HEK293 (cell line): ENCODE measurements around the gene FILIP1L.
"Not testable (repeated sequence)": the region's sequence is repeated elsewhere in the genome, so short reads cannot be mapped to it uniquely, and the experiment has no call there.

Experiments
- CTCF ChIA-PET: fragments of 350-600 bp; formaldehyde crosslinking; extraction: SDS; loops from one replicate; lab custom pipeline; 2021; ENCODE audit warnings: antibody characterized with exemption; lab: Yijun Ruan, JAX
- POLR2A ChIA-PET: fragments of 300-600 bp; formaldehyde crosslinking; extraction: SDS; loops from one replicate; lab custom pipeline; 2020; ENCODE audit warnings: antibody characterized with exemption, inconsistent platforms; lab: Yijun Ruan, JAX
- H3K27ac ChIP-seq: fragments of 200-500 bp; sonication (Bioruptor generic); 2 replicates; pipeline ENCODE4 v1.5.1; 2014; ENCODE audit warnings: low read depth, low read length, control low read depth, inconsistent platforms; ENCODE audit errors: extremely low read depth
- H3K36me3 ChIP-seq, 2 experiments: fragments of 200-500 bp in 1 of 2; sonication (Bioruptor generic) in 1 of 2; 1 replicate in 1 of 2; 2 replicates in 1 of 2; pipeline ENCODE4 v1.5.1; 2014 to 2017; ENCODE audit warnings: inconsistent platforms in 2 of 2, low read length in 2 of 2; ENCODE audit not compliant: control insufficient read depth in 2 of 2, insufficient read depth in 1 of 2
- H3K4me1 ChIP-seq: fragments of 200-500 bp; sonication (Bioruptor generic); 2 replicates; pipeline ENCODE4 v1.5.1; 2014; ENCODE audit warnings: mild to moderate bottlenecking, low read length, inconsistent platforms; ENCODE audit not compliant: control insufficient read depth, insufficient read depth
- H3K4me3 ChIP-seq: 2 replicates; pipeline ENCODE4 v1.5.1; 2011; ENCODE audit warnings: low read depth, mild to moderate bottlenecking, control low read depth, low read length, moderate library complexity
- H3K9me3 ChIP-seq: fragments of 200-500 bp; sonication (Bioruptor generic); 2 replicates; pipeline ENCODE4 v1.5.1; 2014; ENCODE audit warnings: low read depth, low read length, inconsistent platforms; ENCODE audit not compliant: control insufficient read depth, insufficient read depth
- BCL11B ChIP-seq: fragments of 450-650 bp; formaldehyde crosslinking; IDR thresholded peaks from 2 replicates; pipeline ENCODE4 v1.5.1; 2016; ENCODE audit warnings: low read depth, missing biosample characterization, missing genetic modification characterization
- KLF8 ChIP-seq: fragments of 450-650 bp; formaldehyde crosslinking; IDR thresholded peaks from 2 replicates; pipeline ENCODE4 v1.5.1; 2016; ENCODE audit warnings: missing biosample characterization, missing genetic modification characterization
- KLF9 ChIP-seq: fragments of 450-650 bp; formaldehyde crosslinking; IDR thresholded peaks from 2 replicates; pipeline ENCODE4 v1.5.1; 2016; ENCODE audit warnings: missing biosample characterization, missing genetic modification characterization, low read depth
- OSR2 ChIP-seq: fragments of 450-650 bp; formaldehyde crosslinking; IDR thresholded peaks from 2 replicates; pipeline ENCODE4 v1.5.1; 2016; ENCODE audit warnings: missing biosample characterization, missing genetic modification characterization
- PRDM1 ChIP-seq: fragments of 450-650 bp; formaldehyde crosslinking; IDR thresholded peaks from 2 replicates; pipeline ENCODE4; 2016; ENCODE audit warnings: missing biosample characterization, missing genetic modification characterization
- SCRT2 ChIP-seq: fragments of 450-650 bp; formaldehyde crosslinking; IDR thresholded peaks from 2 replicates; pipeline ENCODE4 v1.5.1; 2016; ENCODE audit warnings: missing biosample characterization, missing genetic modification characterization
- ZBTB17 ChIP-seq: fragments of 450-650 bp; formaldehyde crosslinking; IDR thresholded peaks from 2 replicates; pipeline ENCODE4 v1.5.1; 2016; ENCODE audit warnings: missing biosample characterization, missing genetic modification characterization
- ZNF146 ChIP-seq: fragments of 450-650 bp; formaldehyde crosslinking; IDR thresholded peaks from 2 replicates; pipeline ENCODE4 v1.5.1; 2016; ENCODE audit warnings: missing biosample characterization, missing genetic modification characterization
- ZNF266 ChIP-seq: fragments of 450-650 bp; formaldehyde crosslinking; IDR thresholded peaks from 2 replicates; pipeline ENCODE4 v1.5.1; 2016; ENCODE audit warnings: missing biosample characterization, missing genetic modification characterization, low read depth
- ZNF311 ChIP-seq: fragments of 450-650 bp; formaldehyde crosslinking; IDR thresholded peaks from 2 replicates; pipeline ENCODE4 v1.5.1; 2017; ENCODE audit warnings: missing biosample characterization, missing genetic modification characterization, borderline replicate concordance
- ZNF394 ChIP-seq: fragments of 450-650 bp; formaldehyde crosslinking; IDR thresholded peaks from 2 replicates; pipeline ENCODE4 v1.5.1; 2016; ENCODE audit warnings: missing biosample characterization, missing genetic modification characterization, mild to moderate bottlenecking, moderate library complexity, borderline replicate concordance
- ZNF521 ChIP-seq: fragments of 450-650 bp; formaldehyde crosslinking; IDR thresholded peaks from 2 replicates; pipeline ENCODE4 v1.5.1; 2017; ENCODE audit warnings: missing biosample characterization, mild to moderate bottlenecking, missing genetic modification characterization
- ZNF548 ChIP-seq: fragments of 450-650 bp; formaldehyde crosslinking; IDR thresholded peaks from 2 replicates; pipeline ENCODE4 v1.5.1; 2016; ENCODE audit warnings: missing biosample characterization, missing genetic modification characterization
- ZNF549 ChIP-seq: fragments of 450-650 bp; IDR thresholded peaks from 2 replicates; pipeline ENCODE4 v1.5.1; 2018; ENCODE audit warnings: missing biosample characterization, missing genetic modification characterization, mild to moderate bottlenecking, inconsistent platforms, moderate library complexity
- ZNF555 ChIP-seq: fragments of 450-650 bp; formaldehyde crosslinking; conservative IDR thresholded peaks from 2 replicates; pipeline ENCODE4 v1.5.1; 2017; ENCODE audit warnings: missing biosample characterization, mild to moderate bottlenecking, missing genetic modification characterization, inconsistent platforms
- ZNF558 ChIP-seq: fragments of 450-650 bp; formaldehyde crosslinking; IDR thresholded peaks from 2 replicates; pipeline ENCODE4 v1.5.1; 2016; ENCODE audit warnings: missing biosample characterization, missing genetic modification characterization
- ZNF580 ChIP-seq: fragments of 450-650 bp; formaldehyde crosslinking; IDR thresholded peaks from 2 replicates; pipeline ENCODE4 v1.5.1; 2016; ENCODE audit warnings: missing biosample characterization, missing genetic modification characterization
- ZNF658 ChIP-seq: fragments of 450-650 bp; formaldehyde crosslinking; IDR thresholded peaks from 2 replicates; pipeline ENCODE4; 2016; ENCODE audit warnings: missing biosample characterization, missing genetic modification characterization
- ZNF660 ChIP-seq: fragments of 450-650 bp; IDR thresholded peaks from 2 replicates; pipeline ENCODE4 v1.5.1; 2018; ENCODE audit warnings: missing biosample characterization, mild to moderate bottlenecking, missing genetic modification characterization
- ZNF704 ChIP-seq: fragments of 450-650 bp; formaldehyde crosslinking; IDR thresholded peaks from 2 replicates; pipeline ENCODE4 v1.5.1; 2016; ENCODE audit warnings: missing biosample characterization, missing genetic modification characterization
- ZNF707 ChIP-seq: fragments of 450-650 bp; formaldehyde crosslinking; IDR thresholded peaks from 2 replicates; pipeline ENCODE4 v1.5.1; 2016; ENCODE audit warnings: missing biosample characterization, missing genetic modification characterization
- ZNF792 ChIP-seq: fragments of 450-650 bp; formaldehyde crosslinking; IDR thresholded peaks from 2 replicates; pipeline ENCODE4 v1.5.1; 2016; ENCODE audit warnings: missing biosample characterization, missing genetic modification characterization
- ZXDB ChIP-seq: fragments of 450-650 bp; formaldehyde crosslinking; IDR thresholded peaks from 2 replicates; pipeline ENCODE4 v1.5.1; 2016; ENCODE audit warnings: missing biosample characterization, missing genetic modification characterization

Gene FILIP1L

GRCh38 chr3:99842826-99843589 lies 271.3 kb downstream of the FILIP1L start (continued):
- TF ChIP-seq ZNF555 (tag by site-specific recombination) (no peak), PRDM1 (tag by site-specific recombination) (0 out of 2 replicates have a peak, but pooled peaks have one; percentile 15), ZNF707 (tag by site-specific recombination) (no peak), ZNF660 (0 out of 2 replicates have a peak, but pooled peaks have one; percentile 16)

GRCh38 chr3:99841949-99842348 lies 272.4 kb downstream of the FILIP1L start:
- H3K9me3 ChIP-seq, POLR2A ChIA-PET, H3K4me1 ChIP-seq, H3K27ac ChIP-seq, H3K36me3 ChIP-seq, H3K4me3 ChIP-seq: not testable (repeated sequence)
- CTCF ChIA-PET, result interaction anchor here (0.6 to 2.4 kb wide), 2 partner anchors 412 to 945 kb away, joined by 3 to 16 read pairs; no protein-coding TSS in a partner anchor
- peak; percentile 95 for TF ChIP-seq ZNF146 (tag by site-specific recombination)
- peak; percentile 58; the same call in 1 of the 2 replicates for TF ChIP-seq ZNF580

GRCh38 chr3:99839613-99840012 lies 274.7 kb downstream of the FILIP1L start:
- Histone ChIP-seq H3K36me3 (no peaks in the 10 kb centered on the region), H3K27ac (no peak overlapping the region), H3K4me3 (no peak overlapping the region), H3K9me3 (no peaks in the 10 kb centered on the region), H3K4me1 (no peaks in the 10 kb centered on the region)
- TF ChIP-seq OSR2 (tag by site-specific recombination) (no peak), ZNF555 (tag by site-specific recombination) (no peak), ZNF311 (no peak), ZNF704 (tag by site-specific recombination) (no peak), ZNF548 (tag by site-specific recombination) (no peak), KLF9 (tag by site-specific recombination) (no peak), ZNF549 (tag by site-specific recombination) (no peak), ZNF658 (tag by site-specific recombination) (no peak), ZNF394 (tag by site-specific recombination) (no peak), ZBTB17 (tag by site-specific recombination) (no peak), ZNF521 (tag by site-specific recombination) (no peak), SCRT2 (tag by site-specific recombination) (no peak), ZNF558 (no peak), KLF8 (no peak), ZXDB (tag by site-specific recombination) (no peak), ZNF266 (no peak), ZNF792 (tag by site-specific recombination) (no peak), BCL11B (tag by site-specific recombination) (no peak)
- CTCF ChIA-PET, result no interaction called here
- POLR2A ChIA-PET, result no interaction called here
